Skeletal muscle tissue (tissue), 1 donor: ENCODE results near the gene EDNRA. TPM values are rescaled to one million over a fixed set of nuclear protein-coding genes. Genes with fewer than 3 reads are reported as not detected.

Source experiments
- total RNA-seq: library from RNA; depleted of rRNA; stranded (reverse); fragments of >200 nt; gene quantifications from one replicate; pipeline ENCODE4 v1.2.3, GENCODE V29; 2014

The EDNRA gene
- total RNA-seq, 1 donor from 2014 or later: 41.8 TPM

Other genes with a start within 250 kb of the EDNRA start
- gene TMEM184C, start 136.3 kb downstream of the EDNRA start, total RNA-seq: 14.6 TPM
- 12.0 TPM for gene PRMT9, start 203.1 kb downstream of the EDNRA start, total RNA-seq